ENCODE data around the gene REC8. TPM values are rescaled to one million over a fixed set of nuclear protein-coding genes. Genes with fewer than 3 reads are reported as not detected.

The REC8 gene
- total and polyA plus RNA-seq, 2 of the 13 experiments (the other 11 are each of a cell fraction or from before 2014, with no cell fraction given), result 3.4 to 14.7 TPM

DNA sequence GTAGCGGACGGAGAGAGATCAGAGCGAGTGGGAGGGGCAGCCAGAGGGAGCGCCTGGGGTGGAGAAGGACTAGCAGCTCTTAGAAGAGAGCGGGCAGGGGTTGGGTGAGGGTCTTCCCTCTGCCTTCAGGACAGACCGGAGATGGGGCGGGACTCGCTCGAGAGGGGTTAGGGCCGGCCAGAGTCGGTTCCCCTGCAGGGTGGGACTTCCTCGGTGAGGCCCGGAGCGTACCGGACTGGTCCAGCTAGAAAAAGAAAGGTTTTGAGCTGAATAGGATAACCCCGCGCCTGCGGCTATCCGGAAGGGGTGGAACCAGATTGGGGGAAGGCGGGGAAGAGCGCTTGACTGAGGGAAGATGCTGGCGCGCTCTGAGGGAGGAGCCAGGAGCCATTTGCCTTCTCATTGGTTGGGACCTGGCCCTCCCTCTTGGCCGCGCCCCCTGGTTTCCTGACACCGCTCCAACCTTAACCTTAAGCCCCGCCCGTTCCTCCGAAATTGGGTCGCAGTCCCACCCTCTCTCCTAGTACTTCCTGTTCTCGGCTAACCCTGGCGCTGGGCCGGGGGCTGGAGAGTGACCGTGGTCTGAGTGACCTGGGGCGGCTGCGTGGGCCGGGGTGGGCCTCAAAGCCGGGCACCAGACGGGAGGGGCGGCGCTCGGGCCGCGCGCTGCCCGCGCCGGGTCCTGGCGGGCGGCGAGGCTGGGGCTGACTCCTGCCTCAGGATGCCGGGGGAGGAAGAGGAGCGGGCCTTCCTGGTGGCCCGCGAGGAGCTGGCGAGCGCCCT, 24.7 kb upstream of the REC8 start, which contains the start of gene RNF31 (continued):
- TF ChIP-seq KLF12 (CRISPR knock-in tag; IDR thresholded peaks at IDR 0.05; ENCODE audit: borderline replicate concordance) (no peak; the same call in 1 of the 2 replicates), TOE1 (CRISPR knock-in tag; IDR thresholded peaks at IDR 0.05) (peak; percentile 63; the same call in 1 of the 2 replicates), ZNF451 (CRISPR knock-in tag; IDR thresholded peaks at IDR 0.05) (peak; percentile 37), DMAP1 (CRISPR knock-in tag; IDR thresholded peaks at IDR 0.05) (no peak; the same call in none of the 2 replicates), HNRNPK (IDR thresholded peaks at IDR 0.05; ENCODE audit: low read depth, low read length, poor library complexity, severe bottlenecking) (peak; percentile 63), ZSCAN22 (CRISPR knock-in tag; IDR thresholded peaks at IDR 0.05) (no peak; the same call in 1 of the 2 replicates), HNF4A (CRISPR knock-in tag; IDR thresholded peaks at IDR 0.05) (no peak), ZNF234 (CRISPR knock-in tag; conservative IDR thresholded peaks at IDR 0.05) (no peak), CCDC6 (CRISPR knock-in tag; IDR thresholded peaks at IDR 0.05) (no peak), GTF3A (CRISPR knock-in tag; conservative IDR thresholded peaks at IDR 0.05) (no peak; the same call in 1 of the 2 replicates), ZC3H13 (CRISPR knock-in tag; IDR thresholded peaks at IDR 0.05) (no peak), TCF12 (IDR thresholded peaks at IDR 0.05) (no peak), TCF12 (CRISPR knock-in tag; IDR thresholded peaks at IDR 0.05) (no peak), JUNB (CRISPR knock-in tag; IDR thresholded peaks at IDR 0.05; ENCODE audit: borderline replicate concordance) (no peak), ZNF616 (CRISPR knock-in tag; IDR thresholded peaks at IDR 0.05; ENCODE audit: low read depth) (peak; percentile 54), ZNF879 (CRISPR knock-in tag; IDR thresholded peaks at IDR 0.05) (peak; percentile 97), ZNF333 (CRISPR knock-in tag; IDR thresholded peaks at IDR 0.05; ENCODE audit: borderline replicate concordance) (peak; percentile 87; the same call in 1 of the 2 replicates), SSRP1 (CRISPR knock-in tag; IDR thresholded peaks at IDR 0.05) (0 out of 2 replicates have a peak, but pooled peaks have one; percentile 24), ZNF703 (CRISPR knock-in tag; IDR thresholded peaks at IDR 0.05; ENCODE audit: borderline replicate concordance) (no peak), ZSCAN30 (CRISPR knock-in tag; IDR thresholded peaks at IDR 0.05) (no peak), NBN (conservative IDR thresholded peaks at IDR 0.05) (no peak), ZMYM2 (CRISPR knock-in tag; IDR thresholded peaks at IDR 0.05) (no peak), SNRNP70 (IDR thresholded peaks at IDR 0.05; ENCODE audit: low read depth, low read length) (no peak)
- TF ChIP-seq, protein P1, sequence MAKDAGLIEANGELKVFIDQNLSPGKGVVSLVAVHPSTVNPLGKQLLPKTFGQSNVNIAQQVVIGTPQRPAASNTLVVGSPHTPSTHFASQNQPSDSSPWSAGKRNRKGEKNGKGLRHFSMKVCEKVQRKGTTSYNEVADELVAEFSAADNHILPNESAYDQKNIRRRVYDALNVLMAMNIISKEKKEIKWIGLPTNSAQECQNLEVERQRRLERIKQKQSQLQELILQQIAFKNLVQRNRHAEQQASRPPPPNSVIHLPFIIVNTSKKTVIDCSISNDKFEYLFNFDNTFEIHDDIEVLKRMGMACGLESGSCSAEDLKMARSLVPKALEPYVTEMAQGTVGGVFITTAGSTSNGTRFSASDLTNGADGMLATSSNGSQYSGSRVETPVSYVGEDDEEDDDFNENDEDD (CRISPR knock-in tag; IDR thresholded peaks at IDR 0.05; ENCODE audit: borderline replicate concordance), result 0 out of 2 replicates have a peak, but pooled peaks have one; percentile 56
- TF ChIP-seq, protein P2, sequence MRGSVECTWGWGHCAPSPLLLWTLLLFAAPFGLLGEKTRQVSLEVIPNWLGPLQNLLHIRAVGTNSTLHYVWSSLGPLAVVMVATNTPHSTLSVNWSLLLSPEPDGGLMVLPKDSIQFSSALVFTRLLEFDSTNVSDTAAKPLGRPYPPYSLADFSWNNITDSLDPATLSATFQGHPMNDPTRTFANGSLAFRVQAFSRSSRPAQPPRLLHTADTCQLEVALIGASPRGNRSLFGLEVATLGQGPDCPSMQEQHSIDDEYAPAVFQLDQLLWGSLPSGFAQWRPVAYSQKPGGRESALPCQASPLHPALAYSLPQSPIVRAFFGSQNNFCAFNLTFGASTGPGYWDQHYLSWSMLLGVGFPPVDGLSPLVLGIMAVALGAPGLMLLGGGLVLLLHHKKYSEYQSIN (CRISPR knock-in tag; IDR thresholded peaks at IDR 0.05; ENCODE audit: borderline replicate concordance), result no peak
- TF ChIP-seq, protein P3, sequence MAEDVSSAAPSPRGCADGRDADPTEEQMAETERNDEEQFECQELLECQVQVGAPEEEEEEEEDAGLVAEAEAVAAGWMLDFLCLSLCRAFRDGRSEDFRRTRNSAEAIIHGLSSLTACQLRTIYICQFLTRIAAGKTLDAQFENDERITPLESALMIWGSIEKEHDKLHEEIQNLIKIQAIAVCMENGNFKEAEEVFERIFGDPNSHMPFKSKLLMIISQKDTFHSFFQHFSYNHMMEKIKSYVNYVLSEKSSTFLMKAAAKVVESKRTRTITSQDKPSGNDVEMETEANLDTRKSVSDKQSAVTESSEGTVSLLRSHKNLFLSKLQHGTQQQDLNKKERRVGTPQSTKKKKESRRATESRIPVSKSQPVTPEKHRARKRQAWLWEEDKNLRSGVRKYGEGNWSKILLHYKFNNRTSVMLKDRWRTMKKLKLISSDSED (CRISPR knock-in tag; IDR thresholded peaks at IDR 0.05), result peak; percentile 86; the same call in 1 of the 2 replicates
- TF ChIP-seq, protein P4, sequence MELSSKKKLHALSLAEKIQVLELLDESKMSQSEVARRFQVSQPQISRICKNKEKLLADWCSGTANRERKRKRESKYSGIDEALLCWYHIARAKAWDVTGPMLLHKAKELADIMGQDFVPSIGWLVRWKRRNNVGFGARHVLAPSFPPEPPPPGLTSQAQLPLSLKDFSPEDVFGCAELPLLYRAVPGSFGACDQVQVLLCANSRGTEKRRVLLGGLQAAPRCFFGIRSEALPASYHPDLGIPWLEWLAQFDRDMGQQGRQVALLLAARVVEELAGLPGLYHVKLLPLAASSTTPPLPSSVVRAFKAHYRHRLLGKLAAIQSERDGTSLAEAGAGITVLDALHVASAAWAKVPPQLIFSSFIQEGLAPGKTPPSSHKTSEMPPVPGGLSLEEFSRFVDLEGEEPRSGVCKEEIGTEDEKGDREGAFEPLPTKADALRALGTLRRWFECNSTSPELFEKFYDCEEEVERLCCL (CRISPR knock-in tag; IDR thresholded peaks at IDR 0.05; ENCODE audit: borderline replicate concordance), result no peak

Data from HepG2 (cell line).